GM19438 (cell line): Measurements from ENCODE around the gene SDR9C7.
"Not testable (repeated sequence)": the region's sequence is repeated elsewhere in the genome, so short reads cannot be mapped to it uniquely, and the experiment has no call there.

Experiments
- ATAC-seq: cut with Tn5 transposase; IDR thresholded peaks from one replicate; pipeline ENCODE4 v1.9.1; 2021; ENCODE audit warnings: low read depth; ENCODE audit not compliant: unreplicated experiment

The SDR9C7 gene

GRCh38 chr12:56879240-56880124 lies 54.7 kb downstream of the SDR9C7 start:
- not testable (repeated sequence) for ATAC-seq

GRCh38 chr12:56878010-56878339 lies 56.2 kb downstream of the SDR9C7 start:
- no peak for ATAC-seq

- ATAC-seq: no peak
These were observed 56.8 kb downstream of the SDR9C7 start for GRCh38 chr12:56877195-56878009.

- ATAC-seq: no peak
These were observed 59.4 kb downstream of the SDR9C7 start for GRCh38 chr12:56874821-56875220.

- no peak for ATAC-seq
These were observed 60.8 kb downstream of the SDR9C7 start for GRCh38 chr12:56873382-56873781.
